K562 (cell line): ENCODE measurements around the gene BACE1. TPM values are rescaled to one million over a fixed set of nuclear protein-coding genes. Genes with fewer than 3 reads are reported as not detected.

Source experiments
- ARNT ChIP-seq, 2 experiments: fragments of 450-650 bp; IDR thresholded peaks; 2 replicates each; pipeline ENCODE4 v1.6.1; 2016; ENCODE audit warnings: mild to moderate bottlenecking in 1 of 2
- BRD9 ChIP-seq: fragments of 450-650 bp; IDR thresholded peaks from 2 replicates; pipeline ENCODE4 v1.6.1; 2018; ENCODE audit warnings: low read depth; ENCODE audit not compliant: partially characterized antibody
- CBFB ChIP-seq: sonication (generic); formaldehyde crosslinking; IDR thresholded peaks from 2 replicates; pipeline ENCODE4 v1.4.0; 2020; ENCODE audit warnings: mild to moderate bottlenecking, missing genetic modification reagents
- CHCHD3 ChIP-seq: fragments of 250-450 bp; sonication (Bioruptor Pico); IDR thresholded peaks from 2 replicates; pipeline ENCODE4 v2.1.2; 2022; ENCODE audit warnings: mild to moderate bottlenecking
- GABPB2 ChIP-seq: fragments of 250-450 bp; sonication (Bioruptor Pico); conservative IDR thresholded peaks from 2 replicates; pipeline ENCODE4 v1.5.1; 2021; ENCODE audit warnings: mild to moderate bottlenecking
- GTF2A2 ChIP-seq: IDR thresholded peaks from 2 replicates; pipeline ENCODE4 v1.6.1; 2016; ENCODE audit warnings: mild to moderate bottlenecking, missing genetic modification characterization, missing compliant biosample characterization
- HCFC1 ChIP-seq: IDR thresholded peaks from 2 replicates; pipeline ENCODE4 v1.6.1; 2012; ENCODE audit warnings: low read depth, low read length, improper control_type of control experiment
- HIVEP1 ChIP-seq: fragments of 250-450 bp; sonication (Bioruptor Pico); IDR thresholded peaks from 2 replicates; pipeline ENCODE4 v1.4.0; 2020; ENCODE audit warnings: mild to moderate bottlenecking
- HMG20B ChIP-seq: fragments of 250-450 bp; sonication (Bioruptor Pico); IDR thresholded peaks from 2 replicates; pipeline ENCODE4 v1.5.0; 2021; ENCODE audit warnings: mild to moderate bottlenecking
- HOXB6 ChIP-seq: fragments of 250-450 bp; sonication (Bioruptor Pico); IDR thresholded peaks from 2 replicates; pipeline ENCODE4 v1.5.1; 2022; ENCODE audit warnings: mild to moderate bottlenecking, borderline replicate concordance
- KHSRP ChIP-seq: fragments of 450-650 bp; IDR thresholded peaks from 2 replicates; pipeline ENCODE4 v1.6.1; 2017
- NCOA1 ChIP-seq: fragments of 450-650 bp; IDR thresholded peaks from 2 replicates; pipeline ENCODE4 v1.6.1; 2016; ENCODE audit warnings: low read depth
- NEUROD1 ChIP-seq: fragments of 150-350 bp; IDR thresholded peaks from 2 replicates; pipeline ENCODE4 v1.6.1; 2014; ENCODE audit warnings: borderline replicate concordance, low read length, low read depth; ENCODE audit not compliant: partially characterized antibody
- NFYB ChIP-seq: IDR thresholded peaks from 2 replicates; pipeline ENCODE4 v1.6.1; 2011; ENCODE audit warnings: mild to moderate bottlenecking, moderate library complexity; ENCODE audit not compliant: insufficient read length; ENCODE audit errors: extremely low read depth
- RFX1 ChIP-seq: fragments of 450-650 bp; IDR thresholded peaks from 2 replicates; pipeline ENCODE4 v1.6.1; 2016; ENCODE audit warnings: mild to moderate bottlenecking, moderate library complexity
- STAG1 ChIP-seq: sonication (generic); formaldehyde crosslinking; IDR thresholded peaks from 2 replicates; pipeline ENCODE4 v1.5.0; 2020; ENCODE audit warnings: missing genetic modification reagents, borderline replicate concordance
- ZNF444 ChIP-seq: fragments of 250-450 bp; sonication (Bioruptor Pico); IDR thresholded peaks from 2 replicates; pipeline ENCODE4 v1.4.0; 2020; ENCODE audit warnings: mild to moderate bottlenecking, moderate library complexity
- ZNF644 ChIP-seq: fragments of 200-800 bp; sonication (Bioruptor generic); IDR thresholded peaks from 2 replicates; pipeline ENCODE4 v1.6.1; 2016; ENCODE audit warnings: low read depth, missing genetic modification characterization, missing compliant biosample characterization
- ZNF696 ChIP-seq: fragments of 250-450 bp; sonication (Bioruptor Pico); conservative IDR thresholded peaks from 2 replicates; pipeline ENCODE4 v1.4.0; 2020; ENCODE audit warnings: mild to moderate bottlenecking, moderate library complexity
- polyA plus RNA-seq, 8 experiments: library from polyadenylated mRNA; depleted of rRNA in 4 of 8; stranded (reverse) in 5 of 8; unstranded in 3 of 8; fragments of >200 nt; fragmentation: Nextera tagmentation in 2 of 8; fragmentation: Illumina TruSeq in 1 of 8; extraction: Ambion mirVana in 2 of 8; extraction: Trizol in 1 of 8; gene quantifications; 2 replicates each; pipeline versions ENCODE4 v1.2.1 to v1.2.3, GENCODE V29; 2011 to 2014; ENCODE audit warnings: inconsistent platforms in 1 of 8, missing spikeins in 1 of 8
- total RNA-seq, 7 experiments: library from RNA; depleted of rRNA in 6 of 7; stranded (reverse); fragments of >200 nt in 6 of 7; fragmentation: Illumina TruSeq in 2 of 7; extraction: Trizol in 2 of 7; gene quantifications; 2 replicates each; pipeline versions ENCODE4 v1.2.1 to v1.2.3, GENCODE V29; 2011 to 2021; ENCODE audit warnings: low replicate concordance in 1 of 7
- TF ChIP-seq, protein P1 (sequence below): fragments of 450-650 bp; IDR thresholded peaks from 2 replicates; pipeline ENCODE4 v1.6.1; 2018; ENCODE audit not compliant: partially characterized antibody
- TF ChIP-seq, protein P2 (sequence below): fragments of 250-450 bp; sonication (Bioruptor Pico); IDR thresholded peaks from 2 replicates; pipeline ENCODE4 v1.4.0; 2020
- TF ChIP-seq, protein P3 (sequence below), 2 experiments: fragments of 450-650 bp in 1 of 2; sonication (generic) in 1 of 2; formaldehyde crosslinking; conservative IDR thresholded peaks; 2 replicates each; pipeline versions ENCODE4 v1.4.0 to v1.8.1; 2020 to 2022; ENCODE audit warnings: mild to moderate bottlenecking in 1 of 2, missing genetic modification reagents in 1 of 2
- TF ChIP-seq, protein P4 (sequence below): fragments of 250-450 bp; sonication (Bioruptor Pico); IDR thresholded peaks from 2 replicates; pipeline ENCODE4 v1.4.0; 2020; ENCODE audit warnings: mild to moderate bottlenecking

The BACE1 gene
- total and polyA plus RNA-seq, 9 of the 15 experiments (the other 6 are each of a cell fraction or from before 2014, with no cell fraction given) = 0.01 to 0.25 (median 0.16) TPM; not detected in 5

DNA sequence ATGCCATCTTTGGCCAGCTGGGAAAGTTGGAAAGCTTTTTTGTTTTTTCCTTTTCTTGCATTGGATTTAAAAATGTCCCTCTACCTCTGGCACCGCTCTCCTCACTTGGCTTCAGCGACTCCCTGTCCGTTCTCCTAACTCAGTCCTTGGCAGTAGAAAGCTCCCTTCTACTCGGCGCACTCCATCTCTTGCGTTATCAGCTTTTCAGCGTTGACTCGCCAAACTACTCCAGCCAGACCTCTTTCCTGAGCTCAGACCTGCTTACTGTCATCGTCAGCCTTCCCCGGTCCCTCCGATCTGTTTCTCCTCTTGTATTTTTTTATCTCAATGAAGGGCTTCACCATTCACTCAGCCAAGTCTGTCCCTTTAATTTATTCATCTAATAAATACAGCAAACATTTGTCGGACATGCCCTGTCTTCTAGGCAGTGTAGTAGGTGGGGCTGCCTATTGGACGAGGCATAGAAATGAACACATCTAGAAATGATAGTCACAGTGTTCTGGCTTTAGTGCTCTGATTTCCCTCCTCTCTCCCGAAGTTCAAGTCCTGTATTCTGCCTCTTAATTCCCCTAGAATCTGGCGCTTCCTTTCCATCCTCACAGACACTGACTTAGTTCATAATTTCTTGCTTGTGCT, 12.4 kb upstream of the BACE1 start (continued):
- TF ChIP-seq, protein P1, sequence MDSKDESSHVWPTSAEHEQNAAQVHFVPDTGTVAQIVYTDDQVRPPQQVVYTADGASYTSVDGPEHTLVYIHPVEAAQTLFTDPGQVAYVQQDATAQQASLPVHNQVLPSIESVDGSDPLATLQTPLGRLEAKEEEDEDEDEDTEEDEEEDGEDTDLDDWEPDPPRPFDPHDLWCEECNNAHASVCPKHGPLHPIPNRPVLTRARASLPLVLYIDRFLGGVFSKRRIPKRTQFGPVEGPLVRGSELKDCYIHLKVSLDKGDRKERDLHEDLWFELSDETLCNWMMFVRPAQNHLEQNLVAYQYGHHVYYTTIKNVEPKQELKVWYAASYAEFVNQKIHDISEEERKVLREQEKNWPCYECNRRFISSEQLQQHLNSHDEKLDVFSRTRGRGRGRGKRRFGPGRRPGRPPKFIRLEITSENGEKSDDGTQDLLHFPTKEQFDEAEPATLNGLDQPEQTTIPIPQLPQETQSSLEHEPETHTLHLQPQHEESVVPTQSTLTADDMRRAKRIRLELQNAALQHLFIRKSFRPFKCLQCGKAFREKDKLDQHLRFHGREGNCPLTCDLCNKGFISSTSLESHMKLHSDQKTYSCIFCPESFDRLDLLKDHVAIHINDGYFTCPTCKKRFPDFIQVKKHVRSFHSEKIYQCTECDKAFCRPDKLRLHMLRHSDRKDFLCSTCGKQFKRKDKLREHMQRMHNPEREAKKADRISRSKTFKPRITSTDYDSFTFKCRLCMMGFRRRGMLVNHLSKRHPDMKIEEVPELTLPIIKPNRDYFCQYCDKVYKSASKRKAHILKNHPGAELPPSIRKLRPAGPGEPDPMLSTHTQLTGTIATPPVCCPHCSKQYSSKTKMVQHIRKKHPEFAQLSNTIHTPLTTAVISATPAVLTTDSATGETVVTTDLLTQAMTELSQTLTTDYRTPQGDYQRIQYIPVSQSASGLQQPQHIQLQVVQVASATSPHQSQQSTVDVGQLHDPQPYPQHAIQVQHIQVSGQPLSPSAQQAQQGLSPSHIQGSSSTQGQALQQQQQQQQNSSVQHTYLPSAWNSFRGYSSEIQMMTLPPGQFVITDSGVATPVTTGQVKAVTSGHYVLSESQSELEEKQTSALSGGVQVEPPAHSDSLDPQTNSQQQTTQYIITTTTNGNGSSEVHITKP = no peak
- TF ChIP-seq NCOA1 = no peak
- no peak for TF ChIP-seq HIVEP1 (CRISPR knock-in tag)
- TF ChIP-seq KHSRP = no peak
- no peak for TF ChIP-seq CHCHD3 (CRISPR knock-in tag)
- TF ChIP-seq ZNF696 (CRISPR knock-in tag) = no peak
- no peak for TF ChIP-seq HMG20B
- TF ChIP-seq, protein P2, sequence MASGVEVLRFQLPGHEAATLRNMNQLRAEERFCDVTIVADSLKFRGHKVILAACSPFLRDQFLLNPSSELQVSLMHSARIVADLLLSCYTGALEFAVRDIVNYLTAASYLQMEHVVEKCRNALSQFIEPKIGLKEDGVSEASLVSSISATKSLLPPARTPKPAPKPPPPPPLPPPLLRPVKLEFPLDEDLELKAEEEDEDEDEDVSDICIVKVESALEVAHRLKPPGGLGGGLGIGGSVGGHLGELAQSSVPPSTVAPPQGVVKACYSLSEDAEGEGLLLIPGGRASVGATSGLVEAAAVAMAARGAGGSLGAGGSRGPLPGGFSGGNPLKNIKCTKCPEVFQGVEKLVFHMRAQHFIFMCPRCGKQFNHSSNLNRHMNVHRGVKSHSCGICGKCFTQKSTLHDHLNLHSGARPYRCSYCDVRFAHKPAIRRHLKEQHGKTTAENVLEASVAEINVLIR (CRISPR knock-in tag) = no peak
- TF ChIP-seq BRD9 = no peak
- TF ChIP-seq HCFC1 = no peak
- TF ChIP-seq NEUROD1 = no peak
- no peak for TF ChIP-seq RFX1
- TF ChIP-seq, protein P3, sequence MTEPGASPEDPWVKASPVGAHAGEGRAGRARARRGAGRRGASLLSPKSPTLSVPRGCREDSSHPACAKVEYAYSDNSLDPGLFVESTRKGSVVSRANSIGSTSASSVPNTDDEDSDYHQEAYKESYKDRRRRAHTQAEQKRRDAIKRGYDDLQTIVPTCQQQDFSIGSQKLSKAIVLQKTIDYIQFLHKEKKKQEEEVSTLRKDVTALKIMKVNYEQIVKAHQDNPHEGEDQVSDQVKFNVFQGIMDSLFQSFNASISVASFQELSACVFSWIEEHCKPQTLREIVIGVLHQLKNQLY (CRISPR knock-in tag; conservative IDR thresholded peaks at IDR 0.05) = no peak
- TF ChIP-seq, protein P4, sequence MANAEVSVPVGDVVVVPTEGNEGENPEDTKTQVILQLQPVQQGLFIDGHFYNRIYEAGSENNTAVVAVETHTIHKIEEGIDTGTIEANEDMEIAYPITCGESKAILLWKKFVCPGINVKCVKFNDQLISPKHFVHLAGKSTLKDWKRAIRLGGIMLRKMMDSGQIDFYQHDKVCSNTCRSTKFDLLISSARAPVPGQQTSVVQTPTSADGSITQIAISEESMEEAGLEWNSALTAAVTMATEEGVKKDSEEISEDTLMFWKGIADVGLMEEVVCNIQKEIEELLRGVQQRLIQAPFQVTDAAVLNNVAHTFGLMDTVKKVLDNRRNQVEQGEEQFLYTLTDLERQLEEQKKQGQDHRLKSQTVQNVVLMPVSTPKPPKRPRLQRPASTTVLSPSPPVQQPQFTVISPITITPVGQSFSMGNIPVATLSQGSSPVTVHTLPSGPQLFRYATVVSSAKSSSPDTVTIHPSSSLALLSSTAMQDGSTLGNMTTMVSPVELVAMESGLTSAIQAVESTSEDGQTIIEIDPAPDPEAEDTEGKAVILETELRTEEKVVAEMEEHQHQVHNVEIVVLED (CRISPR knock-in tag) = no peak
- TF ChIP-seq GABPB2 (CRISPR knock-in tag) = no peak
- no peak for TF ChIP-seq STAG1 (CRISPR knock-in tag)
- no peak for TF ChIP-seq ZNF444 (CRISPR knock-in tag)
- no peak for TF ChIP-seq NFYB
- 0 out of 2 replicates have a peak, but pooled peaks have one; percentile 10 for TF ChIP-seq CBFB (CRISPR knock-in tag)
- no peak for TF ChIP-seq ZNF644 (tag)
- TF ChIP-seq GTF2A2 (tag) = no peak
- no peak for TF ChIP-seq HOXB6 (CRISPR knock-in tag)
- TF ChIP-seq ARNT (IDR thresholded peaks at IDR 0.05) = peak in 1 of 2 experiments; percentile 51; a peak in 1 of 4 replicates
